ENCODE results near the gene NOTCH4. TPM values are rescaled to one million over a fixed set of nuclear protein-coding genes. Genes with fewer than 3 reads are reported as not detected.
A peak's percentile ranks its signal among the peaks of the same experiment; 100 is the strongest.

The NOTCH4 gene
- total and polyA plus RNA-seq, 8 donors = 3.1 to 45.2 (median 5.9) TPM

DNA sequence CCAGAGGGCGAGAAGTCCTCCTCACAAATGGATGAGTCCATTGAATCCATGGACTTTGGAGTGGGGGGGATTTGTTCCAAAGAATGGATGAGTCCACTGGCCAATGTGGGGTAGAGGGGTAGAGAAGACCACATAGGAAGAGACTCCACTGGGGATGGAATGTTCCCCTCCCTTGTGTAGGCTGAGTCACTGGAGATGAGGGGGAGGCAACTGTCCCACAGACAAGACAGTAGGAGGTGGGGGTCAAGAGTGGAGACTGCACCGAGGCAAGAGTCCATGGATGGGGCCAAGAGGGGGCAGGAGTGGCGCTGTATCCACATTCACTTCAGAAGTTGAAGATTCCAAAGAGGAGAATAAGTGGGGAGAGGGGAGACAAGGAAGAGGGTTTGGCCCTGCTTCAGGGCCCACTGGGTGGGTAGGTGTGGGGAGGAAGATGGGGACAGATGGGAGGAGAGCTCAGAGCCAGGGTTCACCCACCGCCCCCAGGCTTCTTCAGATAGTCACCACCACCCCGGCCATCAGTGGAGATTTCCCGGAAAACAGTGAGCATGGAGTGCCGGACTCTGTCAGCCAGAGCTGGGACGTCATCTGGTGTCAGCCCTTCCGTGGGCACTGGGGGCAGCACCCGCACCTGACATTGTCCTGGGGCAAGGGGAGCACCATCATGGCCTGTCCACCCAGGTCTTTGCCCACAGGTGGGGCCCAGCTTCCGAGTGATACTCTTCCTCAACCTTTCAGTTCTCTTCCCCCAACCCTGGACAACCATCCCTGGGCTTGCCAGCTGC lies 54.9 kb downstream of the NOTCH4 start:
- Histone ChIP-seq H3K9me3 (no peaks in the 10 kb centered on the region), H3K36me3 (no peaks in the 10 kb centered on the region), H3K27ac (no peak overlapping the region), H3K4me1 (no peaks in the 10 kb centered on the region), H3K27me3 (no peaks in the 10 kb centered on the region), H3K4me3 (no peak overlapping the region)
- ATAC-seq (peak in 2 of 4 donors; percentile 15 to 27), DNase-seq (peak in 1 of 6 donors; percentile 36), FAIRE-seq (no peak)
- WGBS, 2 donors = 85 to 87% methylated on average over 11 of the region's 11 CpGs
- TF ChIP-seq CTCF (IDR thresholded peaks at IDR 0.05) = no peak
- intact Hi-C loops (cut with DNase I) = loop anchor here in 1 of 3 donors (10.0 kb wide), 1 partner anchor 54 kb away; no protein-coding TSS in a partner anchor

DNA sequence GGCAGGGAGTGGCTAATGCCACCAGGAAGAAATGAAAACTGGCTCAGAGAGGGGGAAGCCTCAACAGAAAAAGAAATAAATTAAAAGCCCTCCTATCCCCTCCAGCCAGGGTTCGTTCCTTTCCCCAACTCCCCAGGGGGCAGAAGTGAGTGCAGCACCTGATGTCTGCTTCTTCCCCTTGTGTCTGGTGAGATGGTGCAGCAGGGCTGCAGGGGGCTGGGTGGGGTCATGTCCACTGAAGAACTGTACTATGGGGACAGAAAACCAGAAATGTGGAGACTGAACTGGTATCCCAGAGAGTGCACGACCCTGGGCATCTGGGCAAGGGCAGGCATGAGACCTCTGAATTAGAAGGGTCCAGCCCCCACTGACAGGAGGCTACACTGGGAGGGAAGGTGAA lies 55.5 kb downstream of the NOTCH4 start:
- TF ChIP-seq CTCF (IDR thresholded peaks at IDR 0.05) = no peak
- no peak overlapping the region for H3K27ac ChIP-seq

DNA sequence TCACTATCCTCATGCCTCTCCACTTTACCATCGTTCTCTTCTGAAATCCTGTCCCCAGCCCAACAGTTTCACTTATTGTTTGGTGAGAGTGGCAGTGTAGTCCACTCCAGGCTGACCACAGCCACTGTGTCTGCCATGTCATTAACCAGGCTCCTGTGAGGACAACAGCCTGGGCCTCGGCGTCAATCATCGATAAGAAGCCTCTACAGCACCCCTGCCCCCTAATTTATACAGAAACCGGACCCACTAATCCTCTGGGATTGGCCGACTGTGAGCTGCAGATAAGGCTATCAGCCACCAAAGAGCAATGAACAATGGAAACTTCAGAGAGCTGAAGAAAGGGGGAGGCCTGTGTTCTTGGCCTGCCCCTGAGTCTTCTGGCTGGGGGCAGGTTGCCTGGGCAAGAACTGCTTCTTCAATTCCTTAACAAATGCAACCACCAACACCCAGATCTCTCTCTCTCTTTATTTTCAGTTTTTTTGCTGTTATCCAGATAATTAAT lies 56.1 kb downstream of the NOTCH4 start:
- no peak for ATAC-seq
- TF ChIP-seq CTCF (IDR thresholded peaks at IDR 0.05) = no peak
- FAIRE-seq = no peak
- no peak overlapping the region for H3K27ac ChIP-seq
- H3K36me3 ChIP-seq = no peaks in the 10 kb centered on the region
- H3K4me3 ChIP-seq = no peak overlapping the region
- intact Hi-C loops (cut with DNase I) = loop anchor here in 1 of 3 donors (10.0 kb wide), 1 partner anchor 53 kb away; no protein-coding TSS in a partner anchor
- H3K9me3 ChIP-seq = no peaks in the 10 kb centered on the region
- no peaks in the 10 kb centered on the region for H3K27me3 ChIP-seq
- no peaks in the 10 kb centered on the region for H3K4me1 ChIP-seq
- DNase-seq = peak in 1 of 6 donors; percentile 11
- 47 to 52% methylated on average over 6 of the region's 6 CpGs for WGBS, 2 donors

More for the DNA sequence above, 55.5 kb downstream of the NOTCH4 start:
- Histone ChIP-seq H3K36me3 (no peaks in the 10 kb centered on the region), H3K4me3 (no peak overlapping the region), H3K9me3 (no peaks in the 10 kb centered on the region), H3K27me3 (no peaks in the 10 kb centered on the region), H3K4me1 (no peaks in the 10 kb centered on the region)
- FAIRE-seq = no peak
- peak in 1 of 4 donors; percentile 5 for ATAC-seq
- intact Hi-C loops (cut with DNase I) = loop anchor here in 1 of 3 donors (10.0 kb wide), 1 partner anchor 54 kb away; no protein-coding TSS in a partner anchor
- peak in 1 of 6 donors; percentile 25 for DNase-seq
- 83 to 94% methylated on average over 2 of the region's 2 CpGs for WGBS, 2 donors

- FAIRE-seq (no peak), ATAC-seq (no peak), DNase-seq (peak in 1 of 6 donors; percentile 49)
- no peak overlapping the region for H3K4me3 ChIP-seq
- H3K4me1 ChIP-seq = no peaks in the 10 kb centered on the region
- no peak overlapping the region for H3K27ac ChIP-seq
- no peaks in the 10 kb centered on the region for H3K9me3 ChIP-seq
- no peak for TF ChIP-seq CTCF (IDR thresholded peaks at IDR 0.05)
- no peaks in the 10 kb centered on the region for H3K36me3 ChIP-seq
- WGBS, 2 donors = 88 to 89% methylated on average over 28 to 32 of the region's 32 CpGs
- H3K27me3 ChIP-seq = no peaks in the 10 kb centered on the region
- intact Hi-C loops (cut with DNase I) = loop anchor here in 1 of 3 donors (10.0 kb wide), 1 partner anchor 52 kb away; no protein-coding TSS in a partner anchor
Measured at GRCh38 chr6:32167154-32167760, 56.6 kb downstream of the NOTCH4 start.

Measured in pancreas (tissue), 10 donors.